Measurements from ENCODE around the gene SMIM28. TPM values are rescaled to one million over a fixed set of nuclear protein-coding genes. Genes with fewer than 3 reads are reported as not detected.

The SMIM28 gene
- total and polyA plus RNA-seq, 2 of the 4 experiments (the other 2 are of a cell fraction), result not detected

DNA sequence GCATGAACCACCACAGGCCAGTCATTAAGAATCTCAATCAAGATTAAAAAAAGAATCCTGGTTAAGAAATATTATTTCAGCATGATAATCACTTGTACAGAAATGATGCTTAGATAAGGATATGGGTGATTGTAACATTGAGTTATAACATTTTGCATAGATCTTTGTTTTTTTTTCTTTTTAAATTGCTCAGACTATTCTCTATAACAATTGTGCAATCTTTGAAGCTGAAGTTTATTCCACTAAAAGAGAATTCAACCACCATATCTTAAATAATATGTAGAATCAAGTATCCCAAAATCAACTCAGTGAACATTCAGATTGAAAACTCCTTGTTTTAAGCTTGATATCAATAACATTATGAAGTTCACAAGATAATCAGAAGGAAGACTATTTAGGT is 663 bp upstream of the SMIM28 start:
- TF ChIP-seq CEBPB (IDR thresholded peaks at IDR 0.05; ENCODE audit: low read depth, low read length), result peak; percentile 40
- no peak for TF ChIP-seq CHD1 (IDR thresholded peaks at IDR 0.05; ENCODE audit: low read depth, low read length)
- Histone ChIP-seq H3K9ac (ENCODE audit: low read depth, low read length) (no peak overlapping the region), H3K9me1 (ENCODE audit: insufficient read depth, low read length) (no peaks in the 10 kb centered on the region), H3K14ac (replicated peaks; ENCODE audit: low read depth, low read length) (no peak overlapping the region), H2AK9ac (replicated peaks; ENCODE audit: low read depth, low read length, poor library complexity) (no peak overlapping the region), H3K56ac (ENCODE audit: extremely low read depth, insufficient read depth, low read length) (no peak overlapping the region), H4K5ac (ENCODE audit: low read depth, low read length) (no peak overlapping the region), H3K4ac (ENCODE audit: low read depth, low read length) (no peak overlapping the region), H2AK5ac (ENCODE audit: low read depth, low read length) (no peak overlapping the region), H3K4me1 (ENCODE audit: control insufficient read depth, insufficient read depth, low read length) (no peaks in the 10 kb centered on the region), H2BK15ac (ENCODE audit: low read depth, low read length) (no peak overlapping the region), H2BK20ac (ENCODE audit: low read depth, low read length) (no peak overlapping the region), H3K4me3 (ENCODE audit: insufficient read depth, low read depth, low read length) (no peak overlapping the region), H4K91ac (ENCODE audit: insufficient read depth, low read depth, low read length) (no peak overlapping the region), H2BK120ac (ENCODE audit: low read depth, low read length) (no peak overlapping the region), H3K4me2 (ENCODE audit: low read depth, low read length) (no peak overlapping the region), H3K27ac (ENCODE audit: insufficient read depth, low read length) (no peak overlapping the region), H3K9me3 (ENCODE audit: control insufficient read depth, insufficient read depth, low read length) (no peaks in the 10 kb centered on the region), H4K8ac (ENCODE audit: low read depth in 2 of 2, low read length in 2 of 2) (no peak overlapping the region), H2BK5ac (ENCODE audit: low read depth, low read length, poor library complexity, severe bottlenecking) (no peak overlapping the region), H3K18ac (ENCODE audit: low read depth, low read length) (no peak overlapping the region), H2AFZ (replicated peaks; ENCODE audit: low read length, poor library complexity) (no peak overlapping the region), H3K36me3 (ENCODE audit: control insufficient read depth, insufficient read depth, low read length) (no peaks in the 10 kb centered on the region), H3K23ac (ENCODE audit: low read depth, low read length) (no peak overlapping the region), H4K20me1 (ENCODE audit: insufficient read depth, low read length) (no peaks in the 10 kb centered on the region), H3K27me3 (ENCODE audit: control insufficient read depth, insufficient read depth, low read length) (peaks cover 9% of the 10 kb centered on the region), H3K79me1 (ENCODE audit: low read depth in 1 of 2, low read length in 2 of 2) (no peaks in the 10 kb centered on the region)
- ChIA-PET POLR2A (ENCODE audit: unreplicated experiment) (no interaction called here), CTCF (interaction anchor here (0.8 kb wide), 1 partner anchor 17 kb away, joined by 3 read pairs; no protein-coding TSS in a partner anchor)
- DNase-seq (no peak), ATAC-seq (ENCODE audit: low read depth) (no peak)
- in situ Hi-C loops (cut with MboI; ENCODE audit: low sequenced_read_pairs) (no loop called here), dilution Hi-C loops (cut with HindIII; ENCODE audit: low sequenced_read_pairs, unreplicated experiment) (no loop called here), intact Hi-C loops (cut with micrococcal nuclease) (no loop called here)
- BruUV-seq (replicated peaks), result no TSS peak
